ENCODE data around the gene BAD.

BAD gene

DNA sequence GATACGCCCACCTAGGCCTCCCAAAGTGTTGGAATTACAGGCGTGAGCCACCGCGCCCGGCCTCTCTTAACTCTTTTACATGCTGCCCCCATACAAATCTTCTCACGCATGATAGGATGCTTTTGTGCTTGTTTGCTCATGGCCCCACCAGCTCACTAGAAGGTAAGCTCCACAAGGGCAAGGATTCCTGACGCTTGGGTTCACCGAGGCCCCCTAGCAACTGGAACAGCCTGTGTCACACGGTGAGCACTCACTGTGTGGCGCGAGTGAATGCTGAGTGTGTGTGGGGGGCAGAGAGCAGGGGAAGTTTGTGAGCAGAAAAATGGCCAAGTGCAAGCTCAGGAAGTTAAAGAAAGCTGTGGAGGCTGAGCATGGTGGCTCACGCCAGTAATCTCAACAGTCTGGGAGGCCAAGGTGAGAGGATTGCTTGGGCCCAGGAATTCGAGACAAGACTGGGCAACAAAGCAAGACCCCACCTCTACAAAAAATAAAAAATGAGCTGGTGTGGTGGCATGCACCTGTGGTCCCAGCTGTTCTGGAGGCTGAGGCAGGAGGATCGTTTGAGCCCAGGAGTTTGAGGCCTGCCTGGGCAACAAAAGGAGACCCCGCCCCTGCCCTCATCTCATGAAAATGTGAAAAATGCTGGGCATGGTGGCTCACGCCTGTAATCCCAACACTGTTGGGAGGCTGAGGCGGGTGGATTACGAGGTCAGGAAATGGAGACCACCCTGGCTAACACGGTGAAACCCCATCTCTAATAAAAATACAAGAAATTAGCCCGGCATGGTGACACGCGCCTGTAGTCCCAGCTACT is 2.3 kb downstream of the BAD start:
- H3K36me3 ChIP-seq (ENCODE audit: control insufficient read depth in 1 of 2, insufficient read depth in 2 of 2, low read length in 2 of 2) = peaks cover 14 to 16% of the 10 kb centered on the region in 2 experiments
- no peak overlapping the region for H2BK120ac ChIP-seq (ENCODE audit: insufficient read depth, low read length, poor library complexity)
- DNase-seq = peak; percentile 67 to 82
- H2AK5ac ChIP-seq (ENCODE audit: low read length) = no peak overlapping the region
- H3K4ac ChIP-seq (ENCODE audit: low read depth, low read length) = no peak overlapping the region
- no peak overlapping the region for H2BK5ac ChIP-seq (ENCODE audit: low read depth, low read length, poor library complexity)
- H3K79me1 ChIP-seq (ENCODE audit: low read length) = peaks cover 14% of the 10 kb centered on the region
- H3K18ac ChIP-seq (ENCODE audit: low read length) = no peak overlapping the region
- no peaks in the 10 kb centered on the region for H3K27me3 ChIP-seq (ENCODE audit: insufficient read depth, low read length)
- H4K8ac ChIP-seq (ENCODE audit: low read depth, low read length) = no peak overlapping the region
- H2AFZ ChIP-seq (ENCODE audit: insufficient read depth, low read length, poor library complexity) = no peak overlapping the region
- no peak overlapping the region for H4K12ac ChIP-seq (ENCODE audit: low read depth, low read length)
- no peak overlapping the region for H2BK12ac ChIP-seq (ENCODE audit: low read length)
- H3K4me2 ChIP-seq (ENCODE audit: low read length) = no peak overlapping the region
- no peak overlapping the region for H3K4me3 ChIP-seq (ENCODE audit: low read depth, low read length)
- WGBS (ENCODE audit: extremely low coverage, insufficient coverage, insufficient read length) = no CpG with 5 or more reads among the region's 22 CpGs
- no peak overlapping the region for H3K27ac ChIP-seq (ENCODE audit: low read depth, low read length)
- H3K14ac ChIP-seq (ENCODE audit: low read length) = no peak overlapping the region
- H3K9me3 ChIP-seq (ENCODE audit: insufficient read depth, low read depth, low read length) = peaks cover 2% of the 10 kb centered on the region
- no peak overlapping the region for H4K91ac ChIP-seq (ENCODE audit: low read depth, low read length)
- H3K79me2 ChIP-seq (ENCODE audit: control insufficient read depth, insufficient read depth, low read length, poor library complexity) = peaks cover 7% of the 10 kb centered on the region
- H3K23ac ChIP-seq (ENCODE audit: low read length) = no peak overlapping the region
- no peak overlapping the region for H3K9ac ChIP-seq (ENCODE audit: low read length)
- H3K4me1 ChIP-seq (ENCODE audit: control insufficient read depth in 1 of 2, insufficient read depth in 2 of 2, low read length in 2 of 2) = peaks cover 14 to 18% of the 10 kb centered on the region in 2 experiments

DNA sequence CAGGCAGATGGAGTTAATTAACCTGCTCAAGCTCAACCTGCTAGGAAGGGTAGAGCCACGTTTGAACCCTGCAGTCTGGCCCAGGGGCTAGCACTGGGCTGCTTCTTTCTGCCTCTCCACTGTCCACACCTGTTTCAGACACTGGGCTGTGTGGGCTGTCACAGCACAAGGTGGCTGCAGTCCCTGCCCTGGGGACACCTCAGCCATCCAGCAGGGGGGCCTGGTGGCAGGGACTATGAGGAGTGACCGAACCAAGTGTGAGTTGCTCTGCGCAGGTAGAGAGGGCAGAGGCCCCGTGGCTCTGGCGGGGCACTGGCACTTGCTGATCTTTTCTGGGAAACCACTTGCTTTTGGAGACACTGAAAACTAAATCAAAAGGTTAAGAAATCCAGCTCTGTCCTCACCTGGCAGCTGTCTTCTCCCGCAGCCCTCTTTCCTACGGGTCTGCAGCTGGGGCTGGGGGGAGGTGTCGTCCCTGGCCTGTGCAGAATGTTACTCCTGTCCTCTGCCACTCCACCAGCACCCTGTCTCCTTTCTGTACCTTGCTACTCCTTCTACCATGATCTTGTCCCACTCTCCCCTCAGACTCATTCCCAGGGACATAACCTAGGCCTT is 5.8 kb downstream of the BAD start:
- Histone ChIP-seq H3K79me1 (ENCODE audit: low read length) (peaks cover 9% of the 10 kb centered on the region), H3K36me3 (ENCODE audit: control insufficient read depth in 1 of 2, insufficient read depth in 2 of 2, low read length in 2 of 2) (peaks cover 20 to 24% of the 10 kb centered on the region in 2 experiments), H3K27ac (ENCODE audit: low read depth, low read length) (no peak overlapping the region), H2AK5ac (ENCODE audit: low read length) (no peak overlapping the region), H4K8ac (ENCODE audit: low read depth, low read length) (no peak overlapping the region), H3K14ac (ENCODE audit: low read length) (no peak overlapping the region), H4K12ac (ENCODE audit: low read depth, low read length) (no peak overlapping the region), H3K23ac (ENCODE audit: low read length) (peak overlapping the region; percentile 17), H3K27me3 (ENCODE audit: insufficient read depth, low read length) (no peaks in the 10 kb centered on the region), H3K79me2 (ENCODE audit: control insufficient read depth, insufficient read depth, low read length, poor library complexity) (no peaks in the 10 kb centered on the region), H2BK120ac (ENCODE audit: insufficient read depth, low read length, poor library complexity) (no peak overlapping the region), H4K91ac (ENCODE audit: low read depth, low read length) (no peak overlapping the region), H3K4me2 (ENCODE audit: low read length) (no peak overlapping the region), H3K4me3 (ENCODE audit: low read depth, low read length) (no peak overlapping the region), H3K4ac (ENCODE audit: low read depth, low read length) (no peak overlapping the region), H3K9me3 (ENCODE audit: insufficient read depth, low read depth, low read length) (peaks cover 2% of the 10 kb centered on the region), H3K9ac (ENCODE audit: low read length) (no peak overlapping the region), H3K18ac (ENCODE audit: low read length) (no peak overlapping the region), H3K4me1 (ENCODE audit: control insufficient read depth in 1 of 2, insufficient read depth in 2 of 2, low read length in 2 of 2) (peaks cover 14 to 18% of the 10 kb centered on the region in 2 experiments), H2AFZ (ENCODE audit: insufficient read depth, low read length, poor library complexity) (no peak overlapping the region), H2BK12ac (ENCODE audit: low read length) (no peak overlapping the region), H2BK5ac (ENCODE audit: low read depth, low read length, poor library complexity) (no peak overlapping the region)
- WGBS (ENCODE audit: extremely low coverage, insufficient coverage, insufficient read length) = no CpG with 5 or more reads among the region's 8 CpGs
- DNase-seq = peak; percentile 78 to 81

DNA sequence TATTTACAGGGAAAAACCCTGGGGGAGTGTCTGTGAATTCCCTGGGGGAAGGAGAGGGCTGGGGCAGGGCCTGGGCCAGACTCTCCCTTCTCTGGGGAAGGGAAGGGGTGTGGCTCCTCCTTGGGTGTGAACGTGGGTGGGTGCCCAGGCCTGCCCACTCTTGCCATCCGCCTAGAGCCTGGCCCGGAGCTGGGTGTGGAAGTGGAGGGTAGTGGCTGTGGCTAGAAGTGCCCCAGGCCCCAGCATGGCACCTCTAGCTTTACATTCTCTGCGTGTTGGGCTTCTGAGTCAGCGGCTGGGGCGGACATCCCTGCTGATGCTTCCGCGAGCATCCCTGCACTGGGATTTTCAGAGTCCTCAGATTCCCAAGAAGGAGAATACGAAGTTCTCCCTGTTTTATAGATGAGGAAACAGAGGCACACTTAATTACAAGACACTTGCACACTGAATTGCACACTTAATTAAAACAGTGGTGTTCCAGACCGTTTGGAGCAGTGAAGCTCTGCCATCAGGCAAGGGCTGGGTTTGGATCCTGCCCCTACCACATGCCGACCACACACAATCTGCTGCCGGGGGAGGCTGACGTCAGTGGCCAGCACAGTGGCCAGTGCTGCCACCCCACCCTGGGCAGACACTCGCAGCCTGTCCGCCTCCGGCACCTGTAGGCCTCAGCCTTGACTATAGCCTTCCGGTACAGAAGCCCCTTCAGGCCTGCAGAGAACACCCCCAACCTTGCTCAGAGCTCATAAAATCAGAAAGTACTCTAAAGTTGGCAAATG is 7.6 kb downstream of the BAD start:
- H3K36me3 ChIP-seq (ENCODE audit: control insufficient read depth in 1 of 2, insufficient read depth in 2 of 2, low read length in 2 of 2) = peaks cover 22 to 23% of the 10 kb centered on the region in 2 experiments
- H3K18ac ChIP-seq (ENCODE audit: low read length) = no peak overlapping the region
- no CpG with 5 or more reads among the region's 17 CpGs for WGBS (ENCODE audit: extremely low coverage, insufficient coverage, insufficient read length)

DNA sequence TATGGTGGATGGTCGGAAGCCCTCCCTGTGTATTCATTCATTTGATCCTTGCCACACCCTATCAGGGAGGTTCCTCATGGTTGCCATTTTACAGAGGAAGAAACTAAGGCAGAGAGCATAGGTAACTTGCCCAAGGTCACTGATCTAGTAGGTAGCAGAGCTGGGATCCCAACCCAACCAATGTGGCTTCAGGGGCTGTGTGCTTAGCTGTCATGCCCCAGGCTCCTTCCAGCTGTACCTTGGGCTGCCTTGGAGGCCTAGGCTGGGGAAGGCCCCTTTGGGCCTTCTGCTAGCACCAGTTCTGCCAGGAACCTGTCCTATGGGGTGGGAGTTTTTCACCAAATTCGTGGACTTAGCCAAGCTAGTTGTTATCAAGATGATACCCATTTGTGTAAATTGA is 8.6 kb downstream of the BAD start:
- peak; percentile 81 for DNase-seq
- Histone ChIP-seq H2AK5ac (ENCODE audit: low read length) (no peak overlapping the region), H3K18ac (ENCODE audit: low read length) (no peak overlapping the region), H2BK5ac (ENCODE audit: low read depth, low read length, poor library complexity) (peak overlapping the region; percentile 16), H3K23ac (ENCODE audit: low read length) (no peak overlapping the region), H2AFZ (ENCODE audit: insufficient read depth, low read length, poor library complexity) (no peak overlapping the region), H4K91ac (ENCODE audit: low read depth, low read length) (peak overlapping the region; percentile 10), H2BK12ac (ENCODE audit: low read length) (no peak overlapping the region), H3K79me1 (ENCODE audit: low read length) (peaks cover 17% of the 10 kb centered on the region), H3K14ac (ENCODE audit: low read length) (no peak overlapping the region), H3K79me2 (ENCODE audit: control insufficient read depth, insufficient read depth, low read length, poor library complexity) (peaks cover 4% of the 10 kb centered on the region), H4K12ac (ENCODE audit: low read depth, low read length) (no peak overlapping the region), H3K4me2 (ENCODE audit: low read length) (no peak overlapping the region), H3K9me3 (ENCODE audit: insufficient read depth, low read depth, low read length) (no peaks in the 10 kb centered on the region), H4K8ac (ENCODE audit: low read depth, low read length) (no peak overlapping the region), H3K9ac (ENCODE audit: low read length) (no peak overlapping the region), H3K4me3 (ENCODE audit: low read depth, low read length) (no peak overlapping the region), H3K27me3 (ENCODE audit: insufficient read depth, low read length) (no peaks in the 10 kb centered on the region), H3K4ac (ENCODE audit: low read depth, low read length) (no peak overlapping the region), H3K4me1 (ENCODE audit: control insufficient read depth in 1 of 2, insufficient read depth in 2 of 2, low read length in 2 of 2) (peaks cover 14 to 16% of the 10 kb centered on the region in 2 experiments), H2BK120ac (ENCODE audit: insufficient read depth, low read length, poor library complexity) (peak overlapping the region; percentile 3), H3K27ac (ENCODE audit: low read depth, low read length) (peak overlapping the region; percentile 78), H3K36me3 (ENCODE audit: control insufficient read depth in 1 of 2, insufficient read depth in 2 of 2, low read length in 2 of 2) (peaks cover 19 to 23% of the 10 kb centered on the region in 2 experiments)
- WGBS (ENCODE audit: extremely low coverage, insufficient coverage, insufficient read length) = no CpG with 5 or more reads among the region's 2 CpGs

More for the DNA sequence above, 7.6 kb downstream of the BAD start:
- Histone ChIP-seq H3K4me3 (ENCODE audit: low read depth, low read length) (no peak overlapping the region), H3K14ac (ENCODE audit: low read length) (peak overlapping the region; percentile 46), H4K8ac (ENCODE audit: low read depth, low read length) (no peak overlapping the region), H3K9ac (ENCODE audit: low read length) (no peak overlapping the region), H4K91ac (ENCODE audit: low read depth, low read length) (no peak overlapping the region), H2AK5ac (ENCODE audit: low read length) (peak overlapping the region; percentile 35), H2BK12ac (ENCODE audit: low read length) (peak overlapping the region; percentile 32), H3K9me3 (ENCODE audit: insufficient read depth, low read depth, low read length) (no peaks in the 10 kb centered on the region), H2BK5ac (ENCODE audit: low read depth, low read length, poor library complexity) (no peak overlapping the region), H3K27ac (ENCODE audit: low read depth, low read length) (peak overlapping the region; percentile 38), H3K4me1 (ENCODE audit: control insufficient read depth in 1 of 2, insufficient read depth in 2 of 2, low read length in 2 of 2) (peaks cover 14% of the 10 kb centered on the region in 2 experiments), H3K4me2 (ENCODE audit: low read length) (no peak overlapping the region), H2AFZ (ENCODE audit: insufficient read depth, low read length, poor library complexity) (no peak overlapping the region), H3K79me2 (ENCODE audit: control insufficient read depth, insufficient read depth, low read length, poor library complexity) (no peaks in the 10 kb centered on the region), H3K4ac (ENCODE audit: low read depth, low read length) (no peak overlapping the region), H3K79me1 (ENCODE audit: low read length) (peaks cover 11% of the 10 kb centered on the region), H4K12ac (ENCODE audit: low read depth, low read length) (no peak overlapping the region), H2BK120ac (ENCODE audit: insufficient read depth, low read length, poor library complexity) (no peak overlapping the region), H3K23ac (ENCODE audit: low read length) (no peak overlapping the region), H3K27me3 (ENCODE audit: insufficient read depth, low read length) (no peaks in the 10 kb centered on the region)
- peak; percentile 98 for DNase-seq

Data from trophoblast cell (in vitro differentiated cells and primary cell).